NK-92 (cell line): Measurements from ENCODE around the gene SP140.
"Not testable (repeated sequence)": the region's sequence is repeated elsewhere in the genome, so short reads cannot be mapped to it uniquely, and the experiment has no call there.

Experiments used
- DNase-seq: peaks from one replicate; lab custom pipeline; 2025; ENCODE audit not compliant: unreplicated experiment; lab: John Stamatoyannopoulos, UW

Gene SP140

GRCh38 chr2:230224458-230224857 is 1.1 kb upstream of the SP140 start:
- DNase-seq: no peak

GRCh38 chr2:230226051-230226551 is 565 bp downstream of the SP140 start:
- no peak for DNase-seq

- DNase-seq: no peak
Measured at GRCh38 chr2:230227216-230227615, 1.7 kb downstream of the SP140 start.

GRCh38 chr2:230230087-230230486 is 4.6 kb downstream of the SP140 start:
- no peak for DNase-seq

GRCh38 chr2:230230496-230231200 is 5.1 kb downstream of the SP140 start:
- DNase-seq: no peak

GRCh38 chr2:230231251-230231650 is 5.7 kb downstream of the SP140 start:
- no peak for DNase-seq

- no peak for DNase-seq
Measured at GRCh38 chr2:230234122-230234722, 8.7 kb downstream of the SP140 start.

GRCh38 chr2:230234845-230235244 is 9.3 kb downstream of the SP140 start:
- no peak for DNase-seq

- no peak for DNase-seq
Measured at GRCh38 chr2:230244211-230244610, 18.7 kb downstream of the SP140 start.

GRCh38 chr2:230246206-230246605 is 20.7 kb downstream of the SP140 start:
- DNase-seq: no peak

- DNase-seq: no peak
Measured at GRCh38 chr2:230250231-230250630, 24.7 kb downstream of the SP140 start.

GRCh38 chr2:230254152-230254881 is 28.8 kb downstream of the SP140 start:
- DNase-seq: no peak

GRCh38 chr2:230256733-230257332 is 31.3 kb downstream of the SP140 start:
- DNase-seq: no peak

- DNase-seq: no peak
Measured at GRCh38 chr2:230258483-230258882, 32.9 kb downstream of the SP140 start.

GRCh38 chr2:230262246-230262645 is 36.7 kb downstream of the SP140 start:
- DNase-seq: no peak

GRCh38 chr2:230264945-230265344 is 39.4 kb downstream of the SP140 start:
- not testable (repeated sequence) for DNase-seq

- no peak for DNase-seq
Measured at GRCh38 chr2:230266638-230267037, 41.1 kb downstream of the SP140 start.

- no peak for DNase-seq
Measured at GRCh38 chr2:230267059-230267458, 41.5 kb downstream of the SP140 start.

GRCh38 chr2:230267556-230267955 is 42.0 kb downstream of the SP140 start:
- no peak for DNase-seq

- DNase-seq: no peak
Measured at GRCh38 chr2:230268606-230269243, 43.2 kb downstream of the SP140 start.

GRCh38 chr2:230269715-230270114 is 44.2 kb downstream of the SP140 start:
- no peak for DNase-seq
